HCT116 (cell line): Measurements from ENCODE around the gene CDK11B. TPM values are rescaled to one million over a fixed set of nuclear protein-coding genes. Genes with fewer than 3 reads are reported as not detected.

Experiments
- ATAC-seq: fragments of 200-7000 bp; cut with Tn5 transposase; 2 replicates; pipeline ENCODE4 v1.9.1; 2020; ENCODE audit warnings: mild to moderate bottlenecking, moderate library complexity
- BruUV-seq: library from RNA; stranded (reverse); fragments of 400-500 nt; replicated peaks from 2 replicates; lab custom pipeline; 2021; lab: Mats Ljungman, UMichigan
- CTCF ChIA-PET: fragments of 300-600 bp; sonication (Branson Sonifier 250); formaldehyde crosslinking; loops from one replicate; lab custom pipeline; 2021; ENCODE audit warnings: antibody characterized with exemption; lab: Charles Lee
- POLR2A ChIA-PET: fragments of 300-600, 350-600 bp; sonication (Branson Sonifier 250); formaldehyde crosslinking; loops from one replicate; lab custom pipeline; 2021; ENCODE audit warnings: antibody characterized with exemption; lab: Charles Lee
- RAD21 ChIA-PET, 2 experiments: fragments of 300-600 bp; sonication (Branson Sonifier 250); formaldehyde crosslinking; loops; one replicate each; lab custom pipeline; 2023; ENCODE audit warnings: low total read pairs in 2 of 2; ENCODE audit not compliant: uncharacterized antibody in 2 of 2, unreplicated experiment in 2 of 2, low non-redundant PET in 1 of 2; lab: Charles Lee
- DNase-seq: peaks from one replicate; pipeline ENCODE4 v3.0.0-alpha.2; 2010; ENCODE audit warnings: low read depth, low spot score
- H2AFZ ChIP-seq: fragments of 200-600 bp; shearing (Covaris generic), sonication (generic); 2 replicates; pipeline ENCODE4 v1.6.1; 2017; ENCODE audit warnings: low read depth, mixed run types, mixed read lengths, antibody characterized with exemption, low read length; ENCODE audit not compliant: poor library complexity, severe bottlenecking
- H3K27ac ChIP-seq: 2 replicates; pipeline ENCODE4 v1.5.1; 2012; ENCODE audit warnings: low read depth, low read length
- H3K27me3 ChIP-seq: fragments of 200-600 bp; sonication (generic); 2 replicates; pipeline ENCODE4 v1.6.1; 2016; ENCODE audit warnings: mixed run types, low read length, mixed read lengths; ENCODE audit not compliant: insufficient read depth
- H3K36me3 ChIP-seq, 2 experiments: fragments of 200-500 bp in 1 of 2; fragments of 200-600 bp in 1 of 2; sonication (Bioruptor generic) in 1 of 2; sonication (generic) in 1 of 2; 2 replicates each; pipeline versions ENCODE4 v1.5.1 to v1.6.1; 2014 to 2016; ENCODE audit warnings: low read length in 2 of 2, inconsistent platforms in 1 of 2, mixed read lengths in 1 of 2, mixed run types in 1 of 2; ENCODE audit not compliant: insufficient read depth in 2 of 2, control insufficient read depth in 1 of 2
- H3K4me1 ChIP-seq, 2 experiments: fragments of 200-600 bp in 1 of 2; sonication (generic) in 1 of 2; 2 replicates each; pipeline versions ENCODE4 v1.5.1 to v1.6.1; 2012 to 2017; ENCODE audit warnings: low read length in 2 of 2, inconsistent platforms in 1 of 2, mild to moderate bottlenecking in 1 of 2, mixed read lengths in 1 of 2, mixed run types in 1 of 2, moderate library complexity in 1 of 2; ENCODE audit not compliant: insufficient read depth in 2 of 2, control insufficient read depth in 1 of 2
- H3K4me2 ChIP-seq: fragments of 200-600 bp; sonication (generic); 2 replicates; pipeline ENCODE4 v1.6.1; 2017; ENCODE audit warnings: mixed run types, low read length, mixed read lengths
- H3K4me3 ChIP-seq, 2 experiments: fragments of 200-600 bp in 1 of 2; sonication (generic) in 1 of 2; replicated peaks in 1 of 2; 2 replicates each; pipeline ENCODE4 v1.5.1; 2011 to 2016; ENCODE audit warnings: low read length in 2 of 2, control low read depth in 1 of 2, low read depth in 1 of 2, mild to moderate bottlenecking in 1 of 2, mixed read lengths in 1 of 2, mixed run types in 1 of 2
- H3K79me2 ChIP-seq: fragments of 200-600 bp; sonication (generic); 2 replicates; pipeline ENCODE4 v1.6.1; 2017; ENCODE audit warnings: mild to moderate bottlenecking, mixed run types, low read length, moderate library complexity, mixed read lengths; ENCODE audit not compliant: insufficient read depth
- H3K9ac ChIP-seq: fragments of 200-600 bp; sonication (generic); 2 replicates; pipeline ENCODE4 v1.6.1; 2016; ENCODE audit warnings: low read length, mixed read lengths
- H3K9me2 ChIP-seq: fragments of 200-600 bp; sonication (generic), shearing (Covaris generic); 2 replicates; pipeline ENCODE4 v1.6.1; 2017; ENCODE audit warnings: mixed run types, mild to moderate bottlenecking, moderate library complexity; ENCODE audit not compliant: insufficient read depth
- H3K9me3 ChIP-seq, 2 experiments: fragments of 200-500 bp in 1 of 2; fragments of 200-600 bp in 1 of 2; sonication (Bioruptor generic) in 1 of 2; sonication (generic) in 1 of 2; 2 replicates each; pipeline ENCODE4 v1.6.1; 2014 to 2017; ENCODE audit warnings: low read length in 2 of 2, mixed read lengths in 2 of 2, inconsistent platforms in 1 of 2, low read depth in 1 of 2, mild to moderate bottlenecking in 1 of 2, mixed run types in 1 of 2, moderate library complexity in 1 of 2; ENCODE audit not compliant: control insufficient read depth in 1 of 2, insufficient read depth in 1 of 2
- H4K20me1 ChIP-seq: fragments of 200-600 bp; sonication (generic), shearing (Covaris generic); 2 replicates; pipeline ENCODE4 v1.6.1; 2017; ENCODE audit warnings: mixed run types, mild to moderate bottlenecking, moderate library complexity; ENCODE audit not compliant: insufficient read depth
- EGR1 ChIP-seq: IDR thresholded peaks from 2 replicates; pipeline ENCODE4 v1.6.1; 2012; ENCODE audit warnings: low read depth
- ELF1 ChIP-seq: IDR thresholded peaks from 2 replicates; pipeline ENCODE4 v1.6.1; 2012; ENCODE audit warnings: low read depth, borderline replicate concordance
- EZH2 ChIP-seq: fragments of 200-600 bp; sonication (generic); IDR thresholded peaks from 2 replicates; pipeline ENCODE4 v1.6.1; 2017; ENCODE audit warnings: antibody characterized with exemption, mixed run types
- MAX ChIP-seq: IDR thresholded peaks from 2 replicates; pipeline ENCODE4 v1.6.1; 2012
- RAD21 ChIP-seq: IDR thresholded peaks from 2 replicates; pipeline ENCODE4 v1.6.1; 2012; ENCODE audit warnings: low read depth, mild to moderate bottlenecking
- SIN3A ChIP-seq: IDR thresholded peaks from 2 replicates; pipeline ENCODE4 v1.6.1; 2012; ENCODE audit warnings: low read depth
- SP1 ChIP-seq: IDR thresholded peaks from 2 replicates; pipeline ENCODE4 v1.6.1; 2012; ENCODE audit warnings: low read depth
- ZBTB33 ChIP-seq: IDR thresholded peaks from 2 replicates; pipeline ENCODE4 v1.6.1; 2011; ENCODE audit warnings: mild to moderate bottlenecking, low read length, moderate library complexity; ENCODE audit not compliant: insufficient replicate concordance; ENCODE audit errors: extremely low read depth
- ZFX ChIP-seq: fragments of 450-650 bp; IDR thresholded peaks from 2 replicates; pipeline ENCODE4 v1.6.1; 2017
- ZNF274 ChIP-seq: fragments of 200-500 bp; sonication (Bioruptor generic); IDR thresholded peaks from 2 replicates; pipeline ENCODE4 v1.6.1; 2014; ENCODE audit warnings: mild to moderate bottlenecking, low read depth, low read length, inconsistent platforms
- intact Hi-C: fragments of 100-400 bp; cut with micrococcal nuclease; formaldehyde crosslinking; loops from 2 replicates; pipeline ENCODE4 v1.10.0; 2022
- total RNA-seq: library from RNA; stranded (reverse); gene quantifications from one replicate; pipeline ENCODE4 v1.2.1, GENCODE V29; 2021; ENCODE audit not compliant: unreplicated experiment

The CDK11B gene
- total RNA-seq, 1 experiment from 2014 or later, result 31.5 TPM

- POLR2A ChIA-PET, result no interaction called here
- intact Hi-C loops, result no loop called here
- no peak for TF ChIP-seq EZH2
- no peak for TF ChIP-seq ZBTB33
- no peak for TF ChIP-seq ELF1
- TF ChIP-seq RAD21, result no peak
- TF ChIP-seq ZNF274, result no peak
- no peak for TF ChIP-seq MAX
- no peak for TF ChIP-seq SIN3A
- TF ChIP-seq EGR1, result no peak
- no peak for TF ChIP-seq SP1
- no peak for TF ChIP-seq ZFX
- TF ChIP-seq, all 23 proteins: peak for 0
- ChIA-PET CTCF (no interaction called here), RAD21 (no interaction called here)
- H3K9me3 ChIP-seq, result no peaks in the 10 kb centered on the region
- H3K4me3 ChIP-seq, result no peak overlapping the region
- no TSS peak for BruUV-seq
- no peak overlapping the region for H3K4me2 ChIP-seq
- peaks cover 0 to 3% of the 10 kb centered on the region in 2 experiments; a peak in 2 of 4 replicates for H3K4me1 ChIP-seq
- H3K36me3 ChIP-seq, result no peaks in the 10 kb centered on the region
- H3K27me3 ChIP-seq, result no peaks in the 10 kb centered on the region
- DNase-seq (no peak), ATAC-seq (no peak)
- H4K20me1 ChIP-seq, result no peaks in the 10 kb centered on the region
- H3K79me2 ChIP-seq, result no peaks in the 10 kb centered on the region
- no peak overlapping the region for H2AFZ ChIP-seq
- no peak overlapping the region for H3K9ac ChIP-seq
- no peak overlapping the region for H3K27ac ChIP-seq
- H3K9me2 ChIP-seq, result no peaks in the 10 kb centered on the region
Measured at GRCh38 chr1:1605724-1606123, 53.1 kb downstream of the CDK11B start.
